GM19468 (cell line): ENCODE data around the gene PCP2.

Source experiments
- ATAC-seq: cut with Tn5 transposase; IDR thresholded peaks from one replicate; pipeline ENCODE4 v1.9.1; 2021; ENCODE audit warnings: mild to moderate bottlenecking, moderate library complexity, moderate number of reproducible peaks; ENCODE audit not compliant: unreplicated experiment; ENCODE audit errors: extremely low read depth

Gene PCP2

GRCh38 chr19:7640803-7641202 lies 7.3 kb upstream of the PCP2 start:
- no peak for ATAC-seq

GRCh38 chr19:7639863-7640348 lies 6.4 kb upstream of the PCP2 start:
- ATAC-seq, result no peak

GRCh38 chr19:7638802-7639465 lies 5.4 kb upstream of the PCP2 start:
- no peak for ATAC-seq

GRCh38 chr19:7637374-7638256 lies 4.1 kb upstream of the PCP2 start:
- ATAC-seq, result no peak

- no peak for ATAC-seq
These were observed 3.3 kb upstream of the PCP2 start, which contains the start of gene STXBP2 for GRCh38 chr19:7636691-7637373. Gene STXBP2 (plus strand): TSS chr19:7637110. CDS start chr19:7637150, 40 bp downstream.

GRCh38 chr19:7636317-7636690 lies 2.8 kb upstream of the PCP2 start:
- no peak for ATAC-seq

GRCh38 chr19:7635670-7636069 lies 2.2 kb upstream of the PCP2 start:
- no peak for ATAC-seq

GRCh38 chr19:7632340-7633203 lies 947 bp downstream of the PCP2 start:
- ATAC-seq, result no peak

- ATAC-seq, result no peak
These were observed 1.9 kb downstream of the PCP2 start for GRCh38 chr19:7631577-7631976.

GRCh38 chr19:7629347-7630054 lies 4.0 kb downstream of the PCP2 start, which contains the start of the genes PET100 and XAB2:
Gene PET100 (plus strand): TSS chr19:7629793. CDS start chr19:7629834, 41 bp downstream.
Gene XAB2 (minus strand): TSS chr19:7629545. CDS start chr19:7629527, 18 bp downstream.
- ATAC-seq, result peak; percentile 77

GRCh38 chr19:7628589-7629311 lies 4.8 kb downstream of the PCP2 start:
- ATAC-seq, result no peak

GRCh38 chr19:7627166-7627565 lies 6.4 kb downstream of the PCP2 start:
- ATAC-seq, result no peak

- ATAC-seq, result no peak
These were observed 7.7 kb downstream of the PCP2 start for GRCh38 chr19:7625763-7626372.

GRCh38 chr19:7624810-7625209 lies 8.7 kb downstream of the PCP2 start:
- no peak for ATAC-seq

GRCh38 chr19:7623725-7624603 lies 9.6 kb downstream of the PCP2 start:
- no peak for ATAC-seq

- no peak for ATAC-seq
These were observed 10.4 kb downstream of the PCP2 start for GRCh38 chr19:7622933-7623685.
